Endothelial cell of umbilical vein (primary cell): Measurements from ENCODE around the gene SYNE1. TPM values are rescaled to one million over a fixed set of nuclear protein-coding genes. Genes with fewer than 3 reads are reported as not detected.
A peak's percentile ranks its signal among the peaks of the same experiment; 100 is the strongest.

Source experiments
- BruUV-seq: library from RNA; stranded (reverse); fragments of 400-500 nt; replicated peaks from 2 replicates; lab custom pipeline; 2021; lab: Mats Ljungman, UMichigan
- CTCF ChIA-PET: fragments of 300-600, 350-600 bp; sonication (Branson Sonifier 250); formaldehyde crosslinking; loops from one replicate; lab custom pipeline; 2021; ENCODE audit warnings: antibody characterized with exemption, inconsistent platforms; lab: Charles Lee
- POLR2A ChIA-PET: fragments of 300-600, 350-600 bp; sonication (Branson Sonifier 250); formaldehyde crosslinking; loops from one replicate; lab custom pipeline; 2021; ENCODE audit warnings: antibody characterized with exemption, inconsistent platforms; lab: Charles Lee
- DNase-seq: peaks from one replicate; pipeline ENCODE4 v3.0.0-alpha.2; 2011; ENCODE audit warnings: low read depth, low spot score
- FAIRE-seq: peaks from 2 replicates; lab custom pipeline; 2011; peaks lifted over from hg19 to GRCh38; lab: Jason Lieb, UNC
- H2AFZ ChIP-seq: 2 replicates; pipeline ENCODE4 v1.6.0; 2012; ENCODE audit warnings: low read depth, low read length, control low read depth, inconsistent platforms
- H3K27ac ChIP-seq: 2 replicates; pipeline ENCODE4 v1.5.1; 2011; ENCODE audit warnings: low read depth, mild to moderate bottlenecking, control low read depth, low read length, moderate library complexity; ENCODE audit not compliant: insufficient read depth
- H3K27me3 ChIP-seq, 2 experiments: 2 replicates each; pipeline versions ENCODE4 v1.6.0 to v1.6.1; 2011; ENCODE audit warnings: low read length in 2 of 2, mixed read lengths in 1 of 2; ENCODE audit not compliant: control insufficient read depth in 2 of 2, insufficient read depth in 2 of 2
- H3K36me3 ChIP-seq, 2 experiments: 2 replicates in 1 of 2; 3 replicates in 1 of 2; pipeline ENCODE4 v1.5.1; 2011; ENCODE audit warnings: low read length in 2 of 2, mild to moderate bottlenecking in 1 of 2, moderate library complexity in 1 of 2; ENCODE audit not compliant: control insufficient read depth in 2 of 2, insufficient read depth in 2 of 2; ENCODE audit errors: extremely low read depth in 1 of 2
- H3K4me1 ChIP-seq: 3 replicates; pipeline ENCODE4 v1.5.1; 2011; ENCODE audit warnings: mild to moderate bottlenecking, low read length; ENCODE audit not compliant: control insufficient read depth, insufficient read depth; ENCODE audit errors: extremely low read depth
- H3K4me2 ChIP-seq: 2 replicates; pipeline ENCODE4 v1.6.1; 2011; ENCODE audit warnings: low read length, control low read depth, mixed read lengths; ENCODE audit not compliant: insufficient read depth
- H3K4me3 ChIP-seq, 3 experiments: fragments of 200-600 bp in 1 of 3; sonication (generic), shearing (Covaris generic) in 1 of 3; replicated peaks in 1 of 3; 2 replicates each; pipeline ENCODE4 v1.5.1; 2011 to 2016; ENCODE audit warnings: control low read depth in 3 of 3, low read length in 3 of 3, mild to moderate bottlenecking in 2 of 3, inconsistent platforms in 1 of 3, low read depth in 1 of 3, moderate library complexity in 1 of 3; ENCODE audit not compliant: insufficient read depth in 1 of 3
- H3K79me2 ChIP-seq: 2 replicates; pipeline ENCODE4 v1.6.0; 2012; ENCODE audit warnings: low read length, inconsistent platforms; ENCODE audit not compliant: control insufficient read depth, insufficient read depth
- H3K9ac ChIP-seq: replicated peaks from 2 replicates; pipeline ENCODE3; 2011; ENCODE audit warnings: low read length, control low read depth; ENCODE audit not compliant: insufficient read depth; ENCODE audit errors: extremely low read depth
- H3K9me1 ChIP-seq: replicated peaks from 3 replicates; pipeline ENCODE4 v1.6.0; 2011; ENCODE audit warnings: mild to moderate bottlenecking, low read length; ENCODE audit not compliant: control insufficient read depth, insufficient read depth; ENCODE audit errors: extremely low read depth
- H3K9me3 ChIP-seq: replicated peaks from 2 replicates; pipeline ENCODE4 v1.5.1; 2012; ENCODE audit warnings: low read length, inconsistent platforms; ENCODE audit not compliant: control insufficient read depth, insufficient read depth
- H4K20me1 ChIP-seq: replicated peaks from 2 replicates; pipeline ENCODE3; 2011; ENCODE audit warnings: mild to moderate bottlenecking, low read length; ENCODE audit not compliant: control insufficient read depth, insufficient read depth; ENCODE audit errors: extremely low read depth
- CTCF ChIP-seq, 2 donors: IDR thresholded peaks; 1 replicate in 1 of 2; 2 replicates in 1 of 2; pipeline ENCODE4 v1.5.1; 2011; ENCODE audit warnings: low read length in 2 of 2, mild to moderate bottlenecking in 2 of 2, moderate library complexity in 2 of 2, control low read depth in 1 of 2, inconsistent platforms in 1 of 2, low read depth in 1 of 2; ENCODE audit not compliant: insufficient read depth in 1 of 2; ENCODE audit errors: extremely low read depth in 1 of 2
- EZH2 ChIP-seq: IDR thresholded peaks from 2 replicates; pipeline ENCODE4 v1.6.1; 2012; ENCODE audit warnings: borderline replicate concordance, low read depth, mild to moderate bottlenecking, moderate library complexity, low read length, inconsistent platforms; ENCODE audit not compliant: severe bottlenecking
- FOS ChIP-seq: IDR thresholded peaks from 2 replicates; pipeline ENCODE4 v1.6.1; 2011; ENCODE audit warnings: mild to moderate bottlenecking, low read length, moderate library complexity, borderline replicate concordance; ENCODE audit not compliant: insufficient read depth
- GATA2 ChIP-seq: IDR thresholded peaks from 2 replicates; pipeline ENCODE4 v1.7.0; 2011; ENCODE audit warnings: low read depth, mild to moderate bottlenecking, moderate library complexity, mixed read lengths, low read length; ENCODE audit not compliant: insufficient read length, insufficient read depth
- JUN ChIP-seq: IDR thresholded peaks from 2 replicates; pipeline ENCODE4 v1.6.1; 2011; ENCODE audit warnings: borderline replicate concordance, low read depth; ENCODE audit not compliant: insufficient read length, insufficient read depth
- MAX ChIP-seq: IDR thresholded peaks from 2 replicates; pipeline ENCODE4 v1.6.1; 2011; ENCODE audit not compliant: insufficient read depth, insufficient read length
- MYC ChIP-seq: IDR thresholded peaks from one replicate; pipeline ENCODE4 v1.6.1; 2011; ENCODE audit warnings: mild to moderate bottlenecking, low read depth, low read length
- POLR2A ChIP-seq: IDR thresholded peaks from 2 replicates; pipeline ENCODE4 v1.6.1; 2012; ENCODE audit warnings: low read depth, mild to moderate bottlenecking, control low read depth, low read length
- POLR2AphosphoS5 ChIP-seq: IDR thresholded peaks from 2 replicates; pipeline ENCODE4 v1.6.1; 2012; ENCODE audit warnings: low read depth, mild to moderate bottlenecking, control low read depth, low read length, moderate library complexity; ENCODE audit not compliant: insufficient read depth
- dilution Hi-C: fragments of 300-500 bp; cut with MboI; formaldehyde crosslinking; loops from one replicate; pipeline ENCODE4 v1.15.0; 2019; ENCODE audit warnings: low sequenced_read_pairs; ENCODE audit not compliant: extremely low pct_ligation_motif_present
- intact Hi-C: fragments of 100-400 bp; cut with micrococcal nuclease; formaldehyde crosslinking; loops from one replicate; pipeline ENCODE4 v1.10.0; 2022
- polyA plus RNA-seq, 4 experiments: library from polyadenylated mRNA; depleted of rRNA in 3 of 4; stranded (reverse) in 3 of 4; unstranded in 1 of 4; fragments of >200 nt; gene quantifications; 2 replicates each; pipeline versions ENCODE4 v1.2.1 to v1.2.3, GENCODE V29; 2011 to 2012; ENCODE audit warnings: missing spikeins in 1 of 4
- total RNA-seq: library from RNA; stranded (reverse); gene quantifications from 2 replicates; pipeline ENCODE4 v1.2.3, GENCODE V29; 2021

SYNE1 gene
- total and polyA plus RNA-seq, 2 donors (not counting 3 experiments of a cell fraction or from before 2014, with no cell fraction given), result 26.5 to 52.3 TPM

GRCh38 chr6:152474354-152474753 is 162.8 kb downstream of the SYNE1 start:
- Histone ChIP-seq H3K9me3 (no peaks in the 10 kb centered on the region), H3K9ac (no peak overlapping the region), H3K27ac (no peak overlapping the region), H3K4me1 (no peaks in the 10 kb centered on the region), H3K4me3 (no peak overlapping the region), H3K9me1 (no peaks in the 10 kb centered on the region), H3K79me2 (no peaks in the 10 kb centered on the region), H4K20me1 (no peaks in the 10 kb centered on the region), H2AFZ (no peak overlapping the region), H3K4me2 (no peak overlapping the region), H3K27me3 (no peaks in the 10 kb centered on the region), H3K36me3 (no peaks in the 10 kb centered on the region)
- DNase-seq (peak; percentile 13), FAIRE-seq (no peak)
- peak; percentile 17 for TF ChIP-seq FOS
- no peak for TF ChIP-seq GATA2
- ChIA-PET CTCF (no interaction called here), POLR2A (no interaction called here)
- dilution Hi-C loops, result no loop called here
- intact Hi-C loops, result no loop called here
- BruUV-seq, result no TSS peak

- no peaks in the 10 kb centered on the region for H3K9me1 ChIP-seq
- TF ChIP-seq MYC (no peak), POLR2A (no peak), EZH2 (no peak), GATA2 (no peak), CTCF (IDR thresholded peaks at IDR 0.05; ENCODE audit: extremely low read depth in 1 of 2, insufficient read depth in 1 of 2, low read depth in 1 of 2, low read length in 2 of 2) (no peak), POLR2AphosphoS5 (no peak), JUN (no peak), FOS (no peak), MAX (no peak)
- no peak overlapping the region for H3K4me2 ChIP-seq
- dilution Hi-C loops, result no loop called here
- no peak overlapping the region for H3K4me3 ChIP-seq
- FAIRE-seq, result no peak
- H3K27ac ChIP-seq, result no peak overlapping the region
- H3K9me3 ChIP-seq, result no peaks in the 10 kb centered on the region
- H3K4me1 ChIP-seq, result no peaks in the 10 kb centered on the region
- BruUV-seq, result no TSS peak
- no peak for DNase-seq
- H3K27me3 ChIP-seq, result no peaks in the 10 kb centered on the region
- H3K79me2 ChIP-seq, result no peaks in the 10 kb centered on the region
- ChIA-PET POLR2A (no interaction called here), CTCF (interaction anchor here (0.6 to 1.1 kb wide), 3 partner anchors 9 to 26 kb away, joined by 3 read pairs; no protein-coding TSS in a partner anchor)
- H4K20me1 ChIP-seq, result no peaks in the 10 kb centered on the region
- intact Hi-C loops, result no loop called here
- no peak overlapping the region for H3K9ac ChIP-seq
- no peaks in the 10 kb centered on the region for H3K36me3 ChIP-seq
- no peak overlapping the region for H2AFZ ChIP-seq
Measured at GRCh38 chr6:152472325-152472724, 164.8 kb downstream of the SYNE1 start.
